ENCODE measurements around the gene MFAP5. TPM values are rescaled to one million over a fixed set of nuclear protein-coding genes. Genes with fewer than 3 reads are reported as not detected.
"Not testable (repeated sequence)": the region's sequence is repeated elsewhere in the genome, so short reads cannot be mapped to it uniquely, and the experiment has no call there.

MFAP5 gene
- total and polyA plus RNA-seq, 2 donors (not counting 3 experiments of a cell fraction or from before 2014, with no cell fraction given), result 0.39 TPM; not detected in 1

GRCh38 chr12:8635342-8636006 is 27.2 kb downstream of the MFAP5 start:
- H3K79me2 ChIP-seq (ENCODE audit: control insufficient read depth, insufficient read depth, low read length); H3K4me3 ChIP-seq (replicated peaks in 1 of 3; ENCODE audit: insufficient read depth in 1 of 3, low read depth in 1 of 3, low read length in 3 of 3); H3K9ac ChIP-seq (replicated peaks; ENCODE audit: extremely low read depth, insufficient read depth, low read length); H4K20me1 ChIP-seq (replicated peaks; ENCODE audit: control insufficient read depth, extremely low read depth, insufficient read depth, low read length); DNase-seq (ENCODE audit: low read depth, low spot score); H3K27ac ChIP-seq (ENCODE audit: insufficient read depth, low read depth, low read length); BruUV-seq (replicated peaks); H3K4me1 ChIP-seq (ENCODE audit: control insufficient read depth, extremely low read depth, insufficient read depth, low read length); CTCF ChIA-PET; dilution Hi-C loops (cut with MboI; ENCODE audit: extremely low pct_ligation_motif_present, low sequenced_read_pairs); H3K9me3 ChIP-seq (replicated peaks; ENCODE audit: control insufficient read depth, insufficient read depth, low read length); H2AFZ ChIP-seq (ENCODE audit: low read depth, low read length); POLR2A ChIA-PET; H3K9me1 ChIP-seq (replicated peaks; ENCODE audit: control insufficient read depth, extremely low read depth, insufficient read depth, low read length); intact Hi-C loops (cut with micrococcal nuclease); H3K36me3 ChIP-seq (ENCODE audit: control insufficient read depth in 2 of 2, extremely low read depth in 1 of 2, insufficient read depth in 2 of 2, low read length in 2 of 2); H3K4me2 ChIP-seq (ENCODE audit: insufficient read depth, low read length); FAIRE-seq: not testable (repeated sequence)
- H3K27me3 ChIP-seq (ENCODE audit: control insufficient read depth in 2 of 2, insufficient read depth in 2 of 2, low read length in 2 of 2), result peaks cover 8 to 13% of the 10 kb centered on the region in 2 experiments

GRCh38 chr12:8630131-8630530 is 32.5 kb downstream of the MFAP5 start:
- CTCF ChIA-PET, result interaction anchor here (1.0 to 3.9 kb wide), 2 partner anchors 86 to 420 kb away, joined by 3 to 20 read pairs; no protein-coding TSS in a partner anchor
- Histone ChIP-seq H3K9me1 (replicated peaks; ENCODE audit: control insufficient read depth, extremely low read depth, insufficient read depth, low read length) (no peaks in the 10 kb centered on the region), H2AFZ (ENCODE audit: low read depth, low read length) (no peak overlapping the region), H3K36me3 (ENCODE audit: control insufficient read depth in 2 of 2, extremely low read depth in 1 of 2, insufficient read depth in 2 of 2, low read length in 2 of 2) (no peaks in the 10 kb centered on the region), H3K79me2 (ENCODE audit: control insufficient read depth, insufficient read depth, low read length) (no peaks in the 10 kb centered on the region), H3K4me2 (ENCODE audit: insufficient read depth, low read length) (no peak overlapping the region), H3K9me3 (replicated peaks; ENCODE audit: control insufficient read depth, insufficient read depth, low read length) (no peaks in the 10 kb centered on the region), H4K20me1 (replicated peaks; ENCODE audit: control insufficient read depth, extremely low read depth, insufficient read depth, low read length) (no peaks in the 10 kb centered on the region), H3K27ac (ENCODE audit: insufficient read depth, low read depth, low read length) (no peak overlapping the region), H3K4me3 (replicated peaks in 1 of 3; ENCODE audit: insufficient read depth in 1 of 3, low read depth in 1 of 3, low read length in 3 of 3) (no peak overlapping the region), H3K27me3 (ENCODE audit: control insufficient read depth in 2 of 2, insufficient read depth in 2 of 2, low read length in 2 of 2) (peaks cover 4 to 9% of the 10 kb centered on the region in 2 experiments), H3K4me1 (ENCODE audit: control insufficient read depth, extremely low read depth, insufficient read depth, low read length) (no peaks in the 10 kb centered on the region), H3K9ac (replicated peaks; ENCODE audit: extremely low read depth, insufficient read depth, low read length) (no peak overlapping the region)
- TF ChIP-seq POLR2AphosphoS5 (IDR thresholded peaks at IDR 0.05; ENCODE audit: insufficient read depth, low read depth, low read length) (no peak), MAX (IDR thresholded peaks at IDR 0.05; ENCODE audit: insufficient read depth, insufficient read length) (no peak)
- POLR2A ChIA-PET, result no interaction called here
- DNase-seq (ENCODE audit: low read depth, low spot score) (no peak), FAIRE-seq (no peak)
- BruUV-seq (replicated peaks), result no TSS peak
- dilution Hi-C loops (cut with MboI; ENCODE audit: extremely low pct_ligation_motif_present, low sequenced_read_pairs), result no loop called here
- intact Hi-C loops (cut with micrococcal nuclease), result no loop called here

Data from endothelial cell of umbilical vein (primary cell).